CD4-positive, alpha-beta T cell treated with Interleukin-4 for 1 hour (primary cell): ENCODE data around the gene PALLD.

Experiments
- DNase-seq, 2 donors: peaks; one replicate each; pipeline ENCODE4 v3.0.0-alpha.2; 2020 to 2022

The PALLD gene

DNA sequence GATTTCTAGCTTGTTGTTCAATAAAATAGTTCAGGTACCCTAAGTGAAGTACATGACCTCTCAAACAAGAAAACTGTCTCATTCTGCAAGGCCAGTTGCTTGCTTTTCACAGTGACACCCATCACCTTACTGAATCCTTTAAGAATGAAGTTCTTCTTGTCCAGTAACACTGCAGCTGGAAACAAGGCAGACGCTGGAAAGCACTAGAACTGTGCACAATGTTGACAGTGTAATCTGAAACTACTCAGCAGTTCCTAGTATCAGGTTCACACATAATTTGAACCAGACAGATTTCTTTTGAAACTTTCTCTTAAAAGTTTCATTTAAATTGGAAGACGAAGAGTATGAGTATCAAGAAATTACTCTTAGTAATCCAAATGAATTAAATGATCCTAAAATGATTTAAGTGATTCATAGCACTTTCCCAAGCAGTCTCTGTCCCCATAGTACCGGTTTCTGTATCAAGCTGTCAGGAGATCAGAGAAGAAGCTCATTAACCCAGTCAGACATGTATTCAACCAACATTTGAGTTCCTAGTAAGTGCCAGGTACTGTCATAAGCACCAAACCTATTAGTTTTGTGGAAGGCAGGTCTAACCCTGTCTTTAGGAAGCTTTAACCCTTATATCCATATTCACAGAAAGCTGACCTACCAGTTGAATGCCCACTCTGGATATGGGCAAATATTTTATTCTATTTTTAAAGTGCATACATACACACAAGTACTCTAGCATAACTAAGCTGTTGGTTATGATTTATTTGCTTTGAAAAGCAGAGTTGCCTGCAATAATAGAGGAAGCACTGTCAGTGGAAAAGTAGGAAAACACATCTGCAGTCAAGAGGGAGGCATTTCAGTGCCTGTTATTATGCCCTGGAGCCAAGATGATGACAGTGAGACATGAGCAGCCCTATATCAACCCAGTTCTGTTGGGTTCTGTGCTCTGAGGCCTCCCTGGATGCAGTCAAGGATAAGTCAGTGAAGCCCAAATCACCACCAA lies 63.6 kb downstream of the PALLD start:
- DNase-seq = no peak

GRCh38 chr4:168562041-168562571 lies 65.3 kb downstream of the PALLD start:
- no peak for DNase-seq

DNA sequence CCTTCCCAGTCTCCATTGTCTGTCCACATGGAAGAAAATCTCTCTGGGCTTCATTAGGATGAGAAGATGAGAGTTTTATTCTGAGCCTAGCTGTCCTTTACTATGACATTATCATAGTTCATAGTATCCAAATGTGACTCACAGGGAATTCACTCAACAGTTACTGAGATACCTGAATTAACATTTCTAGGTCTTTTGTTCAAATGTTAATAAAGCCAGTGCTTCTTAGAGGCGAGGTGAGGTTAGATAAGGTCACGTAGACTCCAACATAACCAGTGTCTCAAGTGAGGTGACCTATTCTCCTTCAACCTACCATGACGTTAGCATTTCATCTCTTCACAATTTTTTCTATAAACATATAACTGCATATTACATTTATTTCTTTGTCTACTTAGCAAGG lies 67.2 kb downstream of the PALLD start:
- no peak for DNase-seq

GRCh38 chr4:168565130-168565529 lies 68.3 kb downstream of the PALLD start:
- DNase-seq = no peak

DNA sequence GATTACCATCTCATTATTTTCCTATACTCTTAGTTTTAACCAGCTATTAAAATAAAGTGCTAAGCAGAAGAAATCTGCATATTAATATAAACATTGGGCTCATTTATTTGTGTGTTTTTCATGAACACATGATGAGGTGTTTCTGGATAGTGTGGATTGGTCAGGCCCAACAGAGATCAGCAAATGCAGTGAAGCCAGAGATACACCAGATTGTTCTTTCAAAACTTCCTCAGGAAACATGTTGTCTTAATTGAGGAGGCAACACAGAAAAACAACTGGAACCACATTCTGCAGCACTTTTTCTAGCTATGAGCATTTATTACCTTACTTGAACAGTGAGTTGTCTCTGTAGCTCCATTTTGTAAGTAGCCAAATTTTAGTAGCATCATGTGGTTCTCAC lies 69.9 kb downstream of the PALLD start:
- DNase-seq = no peak

- no peak for DNase-seq
Measured at GRCh38 chr4:168569066-168569930, 72.4 kb downstream of the PALLD start.

DNA sequence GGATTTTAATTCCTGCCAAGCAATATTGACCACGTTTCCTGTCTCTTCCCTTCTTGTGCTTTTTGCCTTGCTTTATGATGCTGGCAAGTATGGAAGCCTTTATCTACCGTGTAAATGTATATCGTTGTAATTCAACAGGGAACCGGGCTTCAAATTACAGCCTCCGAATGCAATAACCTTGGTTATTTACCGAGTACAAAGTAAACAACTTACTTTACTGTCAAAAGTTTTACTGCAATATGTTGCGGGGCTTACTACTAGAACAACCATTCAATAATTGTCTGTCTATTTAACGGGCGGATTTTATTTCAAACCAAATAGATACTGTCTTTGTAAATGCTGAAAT lies 73.1 kb downstream of the PALLD start:
- DNase-seq = no peak

DNA sequence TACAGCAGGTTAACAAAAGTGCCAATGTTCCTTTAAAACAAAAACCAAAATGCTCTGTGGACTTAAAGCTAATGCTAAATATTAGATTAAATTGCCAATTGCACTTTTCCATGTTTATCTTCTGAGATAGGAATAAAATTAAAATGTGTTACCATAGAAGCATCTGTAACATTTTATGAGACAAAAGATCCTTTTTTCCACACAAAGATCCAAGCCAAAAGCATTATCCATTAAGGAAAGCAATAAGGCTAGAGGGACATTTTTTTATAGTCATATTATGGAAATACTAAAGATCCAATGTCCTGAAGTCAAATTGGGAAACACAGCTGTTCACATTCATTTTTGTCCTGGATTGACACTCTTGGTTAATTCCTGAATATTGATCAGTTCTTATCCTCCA lies 73.6 kb downstream of the PALLD start:
- no peak for DNase-seq

DNA sequence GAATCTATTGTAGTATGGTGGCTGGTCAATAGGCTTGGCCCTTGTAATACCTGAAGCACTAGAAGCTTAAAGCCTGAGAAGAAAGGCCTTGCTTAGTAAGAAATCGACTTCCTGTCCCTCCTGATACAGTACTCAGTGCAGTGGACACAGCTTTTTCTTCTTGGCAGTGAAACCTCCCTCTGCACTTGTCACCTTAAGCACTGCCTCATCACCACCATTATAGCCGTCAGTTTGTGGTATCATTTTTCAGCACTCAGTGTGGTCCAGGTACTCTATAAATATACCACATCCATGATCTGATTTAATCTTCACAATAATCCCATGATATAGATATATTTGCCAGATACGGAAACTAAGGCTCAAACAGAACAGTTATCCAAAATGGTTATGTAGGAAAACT lies 75.2 kb downstream of the PALLD start:
- DNase-seq = no peak

DNA sequence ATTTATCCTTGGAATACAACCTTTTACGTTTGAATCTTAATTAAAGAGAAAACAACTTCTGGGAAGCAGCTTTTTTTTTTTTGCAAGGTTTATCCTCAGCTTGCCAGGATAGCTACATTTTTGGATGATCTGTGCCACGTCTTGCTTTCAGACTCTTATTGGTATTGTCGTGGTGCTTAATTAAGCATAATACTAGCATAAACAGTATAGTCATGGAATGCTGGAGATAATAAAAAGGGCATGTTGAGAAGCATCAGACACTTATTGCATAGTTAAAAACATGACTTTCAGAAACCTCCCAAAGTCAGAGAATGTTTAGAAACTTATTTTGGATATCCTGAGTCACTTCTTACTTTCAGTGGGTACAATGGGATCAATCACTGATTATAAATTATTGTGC lies 77.0 kb downstream of the PALLD start:
- DNase-seq = no peak

- no peak for DNase-seq
Measured at GRCh38 chr4:168574581-168575295, 77.9 kb downstream of the PALLD start.

- DNase-seq = no peak
Measured at GRCh38 chr4:168575473-168575872, 78.6 kb downstream of the PALLD start.

GRCh38 chr4:168577624-168578023 lies 80.8 kb downstream of the PALLD start:
- DNase-seq = no peak

GRCh38 chr4:168580228-168580627 lies 83.4 kb downstream of the PALLD start:
- DNase-seq = no peak

- no peak for DNase-seq
Measured at GRCh38 chr4:168584321-168584771, 87.5 kb downstream of the PALLD start.

DNA sequence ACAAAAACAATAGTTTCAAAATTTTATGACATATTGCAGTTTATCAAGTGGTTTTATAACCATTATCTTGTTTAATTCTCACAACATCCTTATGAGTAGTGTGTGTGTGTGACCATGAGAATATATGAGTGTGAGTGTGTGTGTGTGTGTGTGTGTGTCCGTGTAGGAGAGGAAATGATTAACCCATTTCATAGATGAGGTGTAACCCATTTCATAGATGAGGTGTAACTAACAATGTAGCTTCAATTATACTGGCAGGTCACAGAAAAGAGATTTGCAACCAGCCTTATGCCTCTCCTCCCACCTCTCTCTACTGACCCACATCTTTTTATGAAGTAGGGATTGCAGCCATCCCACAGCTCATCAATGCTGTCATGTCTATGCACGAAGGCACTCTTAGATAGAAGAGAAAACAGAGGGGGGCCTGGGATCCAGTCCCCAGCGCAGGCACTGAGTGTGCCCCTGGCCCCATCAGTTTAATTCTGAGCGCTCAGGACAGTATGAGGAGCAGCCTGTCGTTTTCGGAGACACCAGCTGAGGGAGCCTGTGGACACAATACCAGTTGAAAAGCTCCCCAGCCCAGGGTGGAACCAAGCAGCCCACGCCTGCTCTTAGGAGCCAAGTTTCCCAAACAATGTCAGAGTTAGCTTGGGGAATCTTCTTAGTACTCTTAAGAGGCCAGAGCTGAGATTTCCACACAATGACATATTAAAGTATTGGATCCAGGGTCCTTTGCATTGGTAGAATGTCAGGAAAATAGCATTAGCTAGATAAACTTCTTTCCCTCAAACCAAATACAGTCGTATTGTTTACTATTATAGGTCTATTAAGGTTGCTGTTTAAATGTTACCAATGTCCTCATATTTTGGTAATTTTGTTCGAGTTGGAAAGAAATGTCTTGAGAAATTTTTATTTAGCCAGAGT lies 88.6 kb downstream of the PALLD start:
- peak in 1 of 2 donors; percentile 13 for DNase-seq

GRCh38 chr4:168586926-168587325 lies 90.1 kb downstream of the PALLD start:
- no peak for DNase-seq

DNA sequence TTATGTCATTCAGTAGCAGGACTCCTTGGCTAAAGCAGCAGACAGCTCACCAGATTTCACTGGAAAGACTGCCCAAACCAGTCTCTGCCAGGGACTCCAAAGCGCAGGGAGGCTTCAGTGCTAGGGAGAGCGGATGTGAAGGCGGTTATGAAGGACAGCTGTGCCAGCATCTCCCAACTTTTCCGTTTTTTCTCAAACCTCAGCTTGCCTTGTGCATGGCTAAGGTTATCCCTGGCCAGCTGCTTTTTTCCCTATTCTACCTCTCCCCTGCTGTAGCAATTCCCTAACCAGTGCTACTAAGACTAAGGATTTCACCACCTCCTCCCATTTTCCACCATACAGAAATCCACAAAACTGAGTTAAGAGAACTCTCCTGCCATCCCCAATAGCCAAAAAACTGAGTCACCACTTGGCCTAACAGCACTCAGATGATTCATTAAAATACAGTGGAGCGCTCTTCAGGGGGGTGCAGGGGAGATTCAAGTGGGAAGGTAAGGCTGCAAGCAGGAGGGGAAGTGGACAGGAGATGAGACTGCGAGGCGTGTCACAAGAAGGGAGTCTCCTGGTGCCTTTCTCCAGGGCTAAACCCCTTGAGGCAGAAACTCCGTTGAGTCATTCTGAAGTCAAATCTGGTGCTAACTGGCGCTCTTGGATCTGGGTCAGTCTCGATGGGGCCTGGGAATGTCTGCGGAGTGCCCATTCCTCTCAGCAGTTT lies 90.7 kb downstream of the PALLD start:
- DNase-seq = no peak

- DNase-seq = no peak
Measured at GRCh38 chr4:168588916-168589531, 92.2 kb downstream of the PALLD start.

DNA sequence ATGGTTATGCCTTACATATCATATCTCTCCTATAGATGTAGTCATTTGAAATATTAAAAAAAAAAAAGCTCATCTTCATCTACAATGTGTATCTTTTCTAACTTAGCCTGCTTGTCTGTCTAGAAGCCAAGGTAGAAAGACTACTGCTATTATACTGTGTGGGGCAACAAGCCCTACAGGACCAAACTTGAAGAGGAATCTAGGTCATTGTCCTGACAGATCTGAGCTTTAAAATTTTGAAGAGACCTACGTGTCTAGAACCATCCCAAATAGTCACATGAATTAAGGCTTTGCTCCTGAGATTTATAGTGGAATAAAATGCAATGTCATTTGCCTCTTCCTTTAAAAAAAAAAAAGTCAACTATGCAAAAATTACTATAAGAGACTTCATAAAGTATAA lies 95.8 kb downstream of the PALLD start:
- no peak for DNase-seq

GRCh38 chr4:168593399-168593798 lies 96.5 kb downstream of the PALLD start:
- DNase-seq = no peak
